SKM-1 treated with dmso at 0.1 percent for 144 hours (cell line): Measurements from ENCODE around the gene SSBP3.
A peak's percentile ranks its signal among the peaks of the same experiment; 100 is the strongest.
"Not testable (repeated sequence)": the region's sequence is repeated elsewhere in the genome, so short reads cannot be mapped to it uniquely, and the experiment has no call there.

Experiments used
- DNase-seq: peaks from one replicate; lab custom pipeline; 2025; ENCODE audit not compliant: unreplicated experiment; lab: John Stamatoyannopoulos, UW

Gene SSBP3

DNA sequence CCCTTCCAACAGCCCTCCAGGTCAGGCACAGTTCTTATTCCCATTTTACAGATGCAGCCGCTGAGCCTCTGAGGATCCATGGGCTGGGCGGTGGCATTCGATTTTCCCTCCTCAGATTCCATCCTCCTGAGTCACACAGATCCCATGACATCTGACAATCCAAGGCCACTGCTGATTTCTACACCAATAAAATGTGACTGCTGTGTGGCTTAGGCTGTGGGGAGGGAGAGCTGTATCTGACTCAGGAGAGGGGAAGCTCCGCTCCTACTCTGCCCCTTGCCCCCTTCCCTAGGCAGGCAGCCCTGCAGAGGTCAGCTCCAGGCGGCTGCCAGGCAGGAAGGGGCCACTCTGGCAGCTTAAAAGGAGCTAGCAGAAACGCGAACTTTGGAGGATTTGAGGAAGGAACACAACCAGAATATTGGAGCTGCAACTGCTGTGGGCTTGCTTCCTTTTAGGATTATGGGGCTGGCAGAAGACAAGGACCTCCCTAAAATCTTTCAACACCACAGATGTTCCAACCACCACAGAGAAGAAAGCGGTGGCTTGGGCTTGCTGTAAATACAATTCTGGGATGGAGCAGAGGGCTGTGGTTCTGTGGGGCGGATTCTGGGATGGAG lies 156.3 kb downstream of the SSBP3 start:
- DNase-seq, result no peak

DNA sequence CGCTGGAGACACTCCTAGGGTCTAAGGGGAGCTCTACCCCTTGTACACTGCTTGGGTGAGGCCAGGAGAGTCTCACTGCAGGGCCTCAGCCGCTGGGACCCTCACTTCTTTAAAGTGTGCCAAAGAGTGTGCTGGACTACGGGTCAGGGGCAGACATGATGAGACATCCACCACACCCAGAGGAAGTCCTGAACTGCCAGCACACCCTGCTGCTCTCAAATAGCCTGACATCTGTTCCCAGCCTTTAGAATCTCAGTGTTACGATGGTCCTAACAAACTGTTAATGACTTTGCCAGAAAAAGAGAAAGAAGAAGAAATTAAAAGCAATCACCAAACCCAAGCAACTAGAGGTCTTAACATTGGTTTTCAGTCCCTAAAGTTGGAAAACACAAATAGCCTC lies 157.2 kb downstream of the SSBP3 start:
- DNase-seq, result no peak

DNA sequence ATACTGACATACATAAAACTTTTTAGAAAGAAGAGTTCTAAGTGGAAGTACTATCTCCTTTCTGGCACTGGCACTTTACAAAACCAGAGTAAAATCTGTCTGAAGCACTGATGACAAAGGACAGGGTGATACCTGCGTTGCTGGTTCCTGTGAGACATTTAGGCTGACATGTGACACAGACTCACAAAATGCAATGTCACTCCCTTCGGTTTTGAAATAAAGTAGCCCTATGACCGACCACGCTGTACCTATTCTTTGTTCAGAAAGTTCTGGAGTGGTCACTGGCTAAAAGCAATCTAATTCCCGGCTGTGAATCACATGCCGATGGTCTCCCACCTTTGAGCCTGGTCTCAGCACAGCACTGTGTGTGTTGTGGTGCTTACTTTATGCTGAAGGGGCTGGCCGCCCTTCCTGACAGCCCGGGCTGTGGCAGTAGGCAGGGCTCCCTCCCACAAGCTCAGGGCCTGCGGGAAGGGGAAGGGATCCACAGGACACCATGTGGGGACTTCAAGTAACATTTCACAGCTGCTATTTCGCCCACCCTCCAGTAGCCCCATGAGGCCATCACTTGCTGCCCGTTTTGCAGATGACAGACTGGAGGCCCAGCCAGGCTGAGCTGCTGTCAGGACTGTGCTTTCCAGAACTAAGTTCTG lies 158.2 kb downstream of the SSBP3 start:
- DNase-seq, result no peak

DNA sequence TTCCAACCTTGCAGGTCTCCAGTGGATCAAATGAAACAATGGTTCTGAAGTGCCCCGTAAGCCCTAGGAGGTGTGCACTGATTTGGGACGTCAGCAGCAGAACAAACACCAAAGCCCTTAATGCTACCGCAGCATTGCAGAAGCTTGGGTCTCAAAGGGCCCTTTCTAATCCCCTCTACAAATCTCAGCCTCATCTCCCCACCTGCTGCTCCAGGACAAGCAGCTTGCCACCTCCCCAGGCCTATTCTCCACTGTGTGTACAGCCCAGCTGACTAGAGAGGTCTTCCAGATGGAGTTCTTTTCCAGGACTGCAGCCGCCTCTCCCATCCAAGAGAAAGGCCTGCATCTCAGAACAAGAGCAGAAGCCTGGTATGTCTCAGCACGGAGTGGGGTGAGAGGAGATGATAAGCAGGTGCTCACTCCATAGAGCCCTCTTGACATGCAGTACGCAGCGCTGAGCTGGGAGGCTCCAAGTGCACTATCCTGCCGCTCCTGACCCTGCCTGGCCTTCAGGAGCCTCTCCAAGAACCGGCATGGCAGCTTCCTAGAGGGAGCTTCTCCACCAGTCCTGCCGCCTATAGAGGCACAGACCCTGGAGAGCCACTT lies 160.0 kb downstream of the SSBP3 start:
- no peak for DNase-seq

DNA sequence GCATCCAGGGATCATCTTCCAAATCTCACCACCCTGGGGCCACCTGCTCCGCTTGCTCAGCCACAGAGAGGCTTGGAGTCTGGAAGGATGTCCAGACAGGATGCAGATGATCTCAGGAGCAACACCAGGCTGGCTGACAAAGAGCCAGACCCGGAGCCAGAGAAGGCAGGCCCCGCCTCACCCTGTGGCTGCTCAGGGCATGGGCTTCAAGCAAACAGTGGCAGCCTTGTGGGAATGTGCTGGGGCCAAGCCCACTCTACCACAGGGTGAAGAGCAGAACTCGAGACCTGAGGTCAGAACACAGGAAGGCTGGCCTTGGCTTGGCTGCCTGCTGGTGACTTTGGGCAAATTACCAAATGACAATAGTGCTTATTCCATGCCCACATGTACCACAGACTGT lies 160.7 kb downstream of the SSBP3 start:
- no peak for DNase-seq

DNA sequence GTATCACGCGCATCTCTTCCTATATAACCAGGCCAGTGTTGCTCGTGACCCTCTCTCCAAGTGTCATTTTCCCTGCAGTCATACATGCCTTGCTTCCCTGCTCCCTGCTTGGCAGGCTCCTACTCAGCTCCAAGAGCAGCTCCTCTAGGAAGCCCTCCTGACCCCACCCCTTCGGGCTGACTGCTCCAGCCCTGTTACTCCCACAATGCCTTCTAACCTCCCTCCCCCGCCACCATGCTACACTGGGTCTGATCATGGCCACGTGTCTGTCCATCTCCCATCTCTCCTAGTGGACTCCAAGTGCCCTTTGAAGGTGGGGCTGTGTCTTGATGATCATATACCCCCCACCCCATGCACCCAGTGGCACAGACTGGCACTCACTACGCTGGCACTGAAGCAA lies 161.5 kb downstream of the SSBP3 start:
- no peak for DNase-seq

DNA sequence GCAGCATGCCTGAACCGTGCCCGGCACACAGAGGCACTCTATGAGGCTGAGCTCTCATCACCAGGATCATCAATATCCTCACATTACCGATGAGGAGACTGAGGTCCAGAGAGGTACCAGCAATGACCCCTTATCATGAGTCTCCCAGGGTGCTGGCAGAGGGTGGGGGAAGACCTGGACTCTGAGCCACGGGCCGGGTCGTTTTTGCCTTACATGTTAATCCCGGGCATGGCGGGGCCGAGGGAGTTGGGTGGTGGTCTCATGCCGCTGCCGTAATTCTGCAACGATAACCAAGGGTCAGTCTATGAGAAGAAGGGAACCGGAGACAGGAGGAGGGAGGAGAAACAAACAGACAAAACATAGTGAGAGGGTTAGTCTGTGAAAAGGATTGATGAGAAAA lies 163.2 kb downstream of the SSBP3 start:
- DNase-seq, result no peak

DNA sequence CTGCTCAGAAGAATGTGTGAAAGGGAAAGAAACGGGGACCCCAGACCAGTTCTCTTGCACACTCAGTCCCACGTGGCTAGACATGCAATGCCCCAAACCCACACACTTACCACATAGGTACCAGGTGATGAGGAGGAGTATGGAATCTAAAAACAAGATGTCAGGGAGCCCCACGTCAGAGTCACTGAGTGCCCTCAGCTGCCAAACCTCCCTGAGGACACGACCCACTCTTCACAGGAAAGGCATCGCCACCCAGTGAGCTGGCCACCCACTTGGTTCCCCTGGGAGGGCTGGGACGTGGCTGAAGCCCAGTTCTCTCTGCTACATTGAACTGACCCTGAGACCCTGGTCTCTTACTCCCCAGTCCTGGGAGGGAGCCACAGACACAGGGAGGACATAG lies 164.8 kb downstream of the SSBP3 start:
- no peak for DNase-seq

DNA sequence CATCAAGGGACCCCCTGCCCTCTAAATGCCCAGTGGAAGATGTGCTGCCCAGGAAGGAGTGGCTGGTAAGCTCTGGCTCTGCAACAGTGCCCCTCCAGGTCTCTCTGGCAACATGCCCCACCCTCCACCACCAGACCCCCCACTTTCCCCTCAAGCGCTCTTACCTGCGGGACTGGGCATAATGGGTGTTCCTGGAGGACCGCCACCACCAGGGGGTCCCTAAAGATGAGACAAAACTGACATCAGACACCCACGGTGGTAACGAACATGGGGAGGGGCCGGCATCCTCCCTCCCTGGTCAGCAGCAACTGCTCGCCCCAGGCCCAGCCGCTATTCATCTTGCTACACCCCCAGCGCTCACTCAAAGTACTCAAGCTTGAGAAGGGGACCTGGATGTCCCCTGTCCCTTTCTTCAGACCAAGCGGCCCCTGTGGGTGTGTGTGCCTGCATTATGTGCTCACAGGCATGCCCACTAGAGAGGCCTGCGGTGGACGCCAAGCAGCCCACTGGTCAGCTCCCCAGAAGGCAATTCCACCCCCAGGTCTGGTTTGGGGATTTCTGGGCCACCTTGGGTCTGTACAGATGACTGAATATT lies 165.4 kb downstream of the SSBP3 start:
- DNase-seq, result no peak

DNA sequence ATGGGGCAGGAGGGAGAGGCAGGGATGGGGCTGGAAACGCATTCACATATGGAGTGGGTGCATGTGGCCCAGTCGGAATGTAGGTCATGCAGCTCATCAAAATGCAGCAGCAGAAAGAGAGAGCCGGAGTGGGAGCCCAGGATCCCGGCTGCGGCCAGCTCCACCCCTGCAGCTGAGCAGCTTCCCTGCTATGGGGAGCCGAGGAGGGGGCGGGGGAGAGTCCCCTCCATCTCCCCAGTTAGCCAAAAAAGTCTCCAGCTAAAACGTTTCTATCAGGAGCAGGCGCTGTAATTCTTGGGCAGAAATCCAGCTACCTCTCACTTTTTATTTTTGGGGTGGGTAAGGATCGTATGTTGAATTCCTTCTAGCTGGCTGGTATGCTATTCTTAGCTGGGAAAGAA lies 166.6 kb downstream of the SSBP3 start:
- DNase-seq, result no peak

DNA sequence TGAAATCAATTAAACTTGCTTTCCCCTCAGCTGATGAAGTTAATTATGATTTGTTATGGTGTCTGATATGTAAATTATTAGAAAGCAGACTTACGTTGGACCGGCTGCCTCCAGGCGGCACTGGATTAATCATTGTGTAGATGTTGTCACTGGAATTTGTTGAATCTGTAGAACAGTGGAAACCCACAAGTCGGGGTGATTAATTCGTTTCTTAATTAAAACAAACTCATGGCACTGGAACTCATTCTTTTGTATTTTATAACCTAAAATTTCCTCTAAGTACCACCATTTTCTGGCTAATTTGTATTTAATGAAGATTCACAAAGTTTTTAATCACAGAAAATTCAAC lies 167.2 kb downstream of the SSBP3 start:
- no peak for DNase-seq

DNA sequence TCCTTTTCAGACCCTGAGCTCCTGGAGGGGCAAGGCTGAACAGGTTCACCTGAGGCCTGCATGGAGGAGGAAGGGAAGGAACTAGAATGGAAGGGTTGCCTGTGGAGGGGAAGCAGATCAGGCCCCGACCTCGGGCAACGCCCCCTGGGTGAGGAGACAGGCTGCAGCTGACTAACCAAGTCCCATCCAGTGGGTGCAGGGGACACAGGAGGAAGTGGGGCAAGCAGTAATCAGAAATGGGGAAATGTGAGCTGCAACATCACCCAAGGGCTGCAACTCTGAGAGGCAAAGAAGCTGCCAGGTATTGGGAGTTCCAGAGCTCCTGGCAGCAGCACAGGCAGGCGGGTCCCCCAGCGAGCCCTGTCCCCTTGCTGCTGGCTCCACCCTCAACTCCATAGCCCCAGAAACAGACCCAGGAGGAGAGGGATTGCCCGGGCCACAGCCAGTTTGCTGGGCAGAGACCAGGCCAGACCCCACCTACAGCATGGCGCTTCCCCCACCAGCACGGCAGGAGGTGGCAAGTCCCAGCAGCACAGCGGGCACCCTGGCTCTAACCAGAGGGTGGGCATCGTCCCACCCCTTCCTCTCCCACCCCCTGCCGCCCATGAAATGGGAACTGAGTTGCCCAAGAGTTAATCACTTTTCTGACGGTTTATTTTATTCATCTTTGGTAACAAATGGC lies 167.7 kb downstream of the SSBP3 start:
- DNase-seq, result peak; percentile 89

DNA sequence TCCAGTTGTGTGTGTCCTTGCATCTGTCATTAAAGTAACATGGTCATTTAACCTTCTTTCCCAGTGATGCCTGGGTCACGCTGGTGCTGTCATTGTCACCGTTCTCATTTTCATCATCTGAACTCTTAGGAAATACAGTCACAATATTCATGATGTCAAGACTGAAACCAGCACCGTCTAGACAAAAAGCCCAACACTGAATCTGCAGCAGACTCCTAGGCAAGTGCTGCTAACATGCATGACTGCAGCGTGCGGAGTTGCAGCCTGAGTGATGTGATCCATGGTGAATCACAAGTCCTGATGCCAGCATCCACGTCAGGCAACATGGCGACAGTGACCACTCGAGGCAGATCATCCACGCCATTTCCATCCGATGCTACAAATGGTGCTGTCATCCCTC lies 168.6 kb downstream of the SSBP3 start:
- DNase-seq, result no peak

DNA sequence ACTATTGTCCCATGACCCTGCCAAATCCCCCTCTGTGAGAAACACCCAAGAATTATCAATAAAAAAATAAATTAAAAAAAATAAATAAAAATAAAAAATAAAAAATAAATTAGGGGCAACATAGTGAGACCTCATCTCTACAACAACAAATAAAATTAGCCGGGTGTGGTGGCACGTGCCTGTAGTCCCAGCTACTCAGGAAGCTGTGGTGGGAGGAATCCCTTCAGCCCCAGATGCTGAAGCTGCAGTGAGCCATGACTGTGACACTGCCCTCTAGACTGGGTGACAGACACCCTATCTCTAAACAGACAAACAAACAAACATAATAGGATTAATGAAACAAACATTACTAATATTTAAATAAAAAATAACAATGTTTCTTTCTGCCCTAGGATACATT lies 171.9 kb downstream of the SSBP3 start:
- no peak for DNase-seq

DNA sequence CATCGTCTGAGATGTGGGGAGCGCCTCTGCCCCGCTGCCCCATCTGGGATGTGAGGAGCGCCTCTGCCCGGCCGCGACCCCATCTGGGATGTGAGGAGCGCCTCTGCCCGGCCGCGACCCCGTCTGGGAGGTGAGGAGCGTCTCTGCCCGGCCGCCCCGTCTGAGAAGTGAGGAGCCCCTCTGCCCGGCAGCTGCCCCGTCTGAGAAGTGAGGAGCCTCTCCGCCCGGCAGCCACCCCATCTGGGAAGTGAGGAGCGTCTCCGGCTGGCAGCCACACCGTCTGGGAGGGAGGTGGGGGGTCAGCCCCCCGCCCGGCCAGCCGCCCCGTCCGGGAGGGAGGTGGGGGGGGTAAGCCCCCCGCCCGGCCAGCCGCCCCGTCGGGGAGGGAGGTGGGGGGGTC lies 173.0 kb downstream of the SSBP3 start:
- not testable (repeated sequence) for DNase-seq

DNA sequence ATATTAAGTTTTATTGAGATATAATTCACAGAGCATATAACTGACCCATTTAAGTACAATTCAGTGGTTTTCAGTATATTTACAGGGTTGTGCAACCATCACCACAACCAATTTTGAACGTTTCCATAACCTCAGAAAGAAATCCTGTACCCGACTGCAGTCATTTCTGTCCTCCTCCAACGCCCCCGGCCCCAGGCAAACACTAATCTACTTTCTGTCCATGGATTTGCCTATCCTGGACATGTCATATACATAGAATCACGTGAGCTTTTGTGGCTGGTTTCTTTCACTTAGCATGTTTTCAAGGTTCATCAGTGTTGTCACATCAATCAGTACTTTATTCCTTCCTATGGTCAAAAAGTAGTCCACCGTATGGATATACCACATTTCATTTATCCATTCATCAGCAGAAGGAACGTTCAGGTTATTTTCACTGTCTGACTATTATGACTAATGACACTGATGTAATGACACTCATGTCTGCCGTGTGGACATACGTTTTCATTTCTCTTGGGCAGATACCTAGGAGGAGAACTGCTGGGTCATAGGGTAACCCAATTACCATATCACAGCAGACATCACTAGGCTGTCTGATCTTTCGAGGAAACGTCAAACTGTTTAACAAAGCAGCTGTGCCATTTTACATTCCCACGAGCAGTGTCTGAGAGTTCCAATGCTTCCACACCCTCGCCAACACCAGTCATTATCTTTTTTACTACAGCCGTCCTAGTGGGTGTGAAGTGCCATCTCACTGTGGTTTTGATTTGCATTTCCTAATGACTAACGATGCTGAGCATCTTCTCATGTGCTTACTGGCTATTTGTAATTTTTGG lies 175.5 kb downstream of the SSBP3 start:
- DNase-seq, result no peak

DNA sequence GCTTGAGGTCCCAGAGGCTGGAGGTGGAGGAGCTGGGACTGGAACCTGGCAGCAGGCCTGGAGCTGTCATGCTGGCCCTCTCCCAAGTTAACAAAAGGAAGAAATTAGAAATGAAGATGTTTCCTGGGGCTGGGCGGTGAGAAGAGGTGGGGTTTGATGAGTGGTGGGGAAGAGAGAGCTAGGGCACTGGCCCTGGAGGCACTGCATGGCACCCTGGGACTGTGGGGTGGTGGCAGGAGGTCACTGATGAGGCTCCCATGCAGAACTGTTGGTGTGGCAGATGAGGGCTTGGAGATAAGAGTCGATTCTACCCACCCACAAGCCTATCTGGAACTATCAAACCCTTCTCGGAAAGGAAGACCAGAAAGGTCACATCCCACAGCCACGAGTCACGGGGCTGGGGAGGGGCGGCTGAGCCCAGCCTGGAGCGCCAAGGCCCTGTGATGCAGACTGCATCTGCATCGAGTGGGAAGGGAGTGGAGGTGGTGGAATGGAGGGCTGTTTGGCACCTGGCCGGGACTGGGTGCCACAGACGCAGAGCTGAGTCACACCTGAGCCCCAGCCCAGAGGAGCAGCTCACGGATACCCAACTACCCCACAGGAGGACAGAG lies 176.8 kb downstream of the SSBP3 start:
- no peak for DNase-seq

DNA sequence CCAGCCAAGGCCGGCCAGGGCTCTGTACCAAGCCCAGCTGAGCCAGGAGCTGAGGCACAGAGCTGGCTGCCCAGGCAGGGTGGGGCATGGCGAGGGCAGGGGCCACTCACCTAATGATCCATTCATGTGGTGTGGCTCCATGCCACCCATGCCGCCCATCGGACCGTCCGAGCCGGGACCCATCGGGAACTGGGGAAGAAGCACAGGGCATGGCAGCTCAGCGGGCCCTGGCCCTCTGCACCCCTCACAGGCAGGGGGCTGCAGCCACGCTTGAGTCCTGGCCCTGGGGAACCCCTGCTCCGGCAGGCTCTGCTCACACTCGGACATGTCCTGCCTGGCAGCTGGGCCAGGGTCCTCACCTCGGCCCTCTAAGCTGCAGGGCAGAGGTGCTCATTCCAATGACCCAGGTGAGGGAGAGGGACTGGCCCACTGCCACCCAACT lies 177.5 kb downstream of the SSBP3 start:
- DNase-seq, result no peak

DNA sequence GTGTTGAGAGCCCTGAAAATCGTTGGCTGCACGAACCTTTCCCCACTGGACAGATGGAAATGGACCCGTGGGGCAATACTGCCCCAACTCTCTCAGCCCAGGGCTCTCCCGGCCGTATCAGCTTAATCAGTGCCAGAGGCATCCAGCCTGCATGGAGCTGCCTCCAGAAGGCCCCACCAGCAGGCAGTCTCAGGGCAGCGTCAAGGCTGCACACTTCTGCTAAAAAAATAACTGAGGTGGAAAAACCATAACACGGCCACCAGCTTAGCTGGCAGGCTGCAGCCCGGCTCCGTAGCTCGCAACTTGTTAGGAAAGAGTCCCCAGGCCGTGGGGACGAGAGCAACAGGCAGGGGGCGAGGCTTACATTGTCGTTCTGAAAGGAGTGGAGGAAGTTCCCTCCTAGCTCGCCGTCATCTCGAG lies 178.3 kb downstream of the SSBP3 start:
- DNase-seq, result no peak

DNA sequence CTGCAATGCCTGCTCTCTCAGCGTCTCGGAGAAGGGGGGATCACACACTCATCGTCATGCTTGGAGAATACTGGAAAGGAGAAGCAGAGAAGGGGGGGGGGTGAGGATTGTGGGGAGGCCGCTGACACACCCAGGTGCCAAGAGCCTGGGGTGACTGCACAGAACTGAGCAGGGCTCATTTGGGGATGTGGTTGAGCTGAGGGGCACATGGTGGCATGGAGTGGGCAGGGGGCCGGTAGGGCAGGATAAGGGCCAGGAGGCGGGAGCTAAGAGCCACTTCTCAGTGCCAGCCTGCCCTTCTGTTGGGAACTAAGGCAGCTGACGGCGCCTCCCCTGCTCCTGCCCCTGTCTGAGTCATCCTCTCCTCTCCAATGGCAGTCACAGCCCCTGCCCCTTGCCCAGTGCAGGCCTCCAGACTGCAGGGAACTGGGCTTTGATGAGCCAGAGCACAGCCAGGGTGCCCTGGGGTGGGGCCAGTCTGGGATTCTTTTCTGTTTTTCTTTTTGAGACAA lies 179.0 kb downstream of the SSBP3 start:
- DNase-seq, result no peak
